ENCODE measurements around the gene DLGAP1.

DLGAP1 gene

DNA sequence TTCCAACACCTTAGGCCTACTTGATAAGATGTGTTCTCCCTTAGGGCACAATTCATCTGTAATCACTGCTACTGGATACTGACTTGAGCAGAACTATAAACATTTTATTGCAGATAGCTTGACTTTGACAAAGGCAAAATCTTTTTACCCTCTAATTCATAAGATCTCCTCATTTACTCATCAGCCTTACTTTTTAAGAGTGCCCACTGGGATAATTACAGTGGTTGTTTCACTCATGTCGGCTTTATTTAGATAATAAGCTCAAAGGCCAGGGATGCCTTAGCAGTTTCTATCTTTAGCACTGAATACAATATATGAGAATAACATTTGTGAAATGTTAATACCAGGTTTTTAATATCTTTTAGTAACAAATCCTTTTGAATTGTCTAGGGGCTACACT is 144.0 kb downstream of the DLGAP1 start:
- TF ChIP-seq, protein P1, sequence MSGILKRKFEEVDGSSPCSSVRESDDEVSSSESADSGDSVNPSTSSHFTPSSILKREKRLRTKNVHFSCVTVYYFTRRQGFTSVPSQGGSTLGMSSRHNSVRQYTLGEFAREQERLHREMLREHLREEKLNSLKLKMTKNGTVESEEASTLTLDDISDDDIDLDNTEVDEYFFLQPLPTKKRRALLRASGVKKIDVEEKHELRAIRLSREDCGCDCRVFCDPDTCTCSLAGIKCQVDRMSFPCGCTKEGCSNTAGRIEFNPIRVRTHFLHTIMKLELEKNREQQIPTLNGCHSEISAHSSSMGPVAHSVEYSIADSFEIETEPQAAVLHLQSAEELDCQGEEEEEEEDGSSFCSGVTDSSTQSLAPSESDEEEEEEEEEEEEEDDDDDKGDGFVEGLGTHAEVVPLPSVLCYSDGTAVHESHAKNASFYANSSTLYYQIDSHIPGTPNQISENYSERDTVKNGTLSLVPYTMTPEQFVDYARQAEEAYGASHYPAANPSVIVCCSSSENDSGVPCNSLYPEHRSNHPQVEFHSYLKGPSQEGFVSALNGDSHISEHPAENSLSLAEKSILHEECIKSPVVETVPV (CRISPR knock-in tag; IDR thresholded peaks at IDR 0.05): no peak
- TF ChIP-seq SNAI2 (CRISPR knock-in tag; IDR thresholded peaks at IDR 0.05) (no peak), ARNTL (CRISPR knock-in tag; IDR thresholded peaks at IDR 0.05; ENCODE audit: borderline replicate concordance, low read depth) (no peak), RARB (CRISPR knock-in tag; IDR thresholded peaks at IDR 0.05) (no peak), CSDC2 (CRISPR knock-in tag; IDR thresholded peaks at IDR 0.05) (no peak), ZFP30 (CRISPR knock-in tag; IDR thresholded peaks at IDR 0.05) (no peak), TCF4 (CRISPR knock-in tag; IDR thresholded peaks at IDR 0.05; ENCODE audit: borderline replicate concordance) (no peak), OSR1 (CRISPR knock-in tag; IDR thresholded peaks at IDR 0.05) (no peak), GLIS3 (CRISPR knock-in tag; IDR thresholded peaks at IDR 0.05) (no peak), BACH2 (CRISPR knock-in tag; IDR thresholded peaks at IDR 0.05; ENCODE audit: borderline replicate concordance) (no peak), ESRRG (CRISPR knock-in tag; IDR thresholded peaks at IDR 0.05) (no peak)
- TF ChIP-seq, protein P2, sequence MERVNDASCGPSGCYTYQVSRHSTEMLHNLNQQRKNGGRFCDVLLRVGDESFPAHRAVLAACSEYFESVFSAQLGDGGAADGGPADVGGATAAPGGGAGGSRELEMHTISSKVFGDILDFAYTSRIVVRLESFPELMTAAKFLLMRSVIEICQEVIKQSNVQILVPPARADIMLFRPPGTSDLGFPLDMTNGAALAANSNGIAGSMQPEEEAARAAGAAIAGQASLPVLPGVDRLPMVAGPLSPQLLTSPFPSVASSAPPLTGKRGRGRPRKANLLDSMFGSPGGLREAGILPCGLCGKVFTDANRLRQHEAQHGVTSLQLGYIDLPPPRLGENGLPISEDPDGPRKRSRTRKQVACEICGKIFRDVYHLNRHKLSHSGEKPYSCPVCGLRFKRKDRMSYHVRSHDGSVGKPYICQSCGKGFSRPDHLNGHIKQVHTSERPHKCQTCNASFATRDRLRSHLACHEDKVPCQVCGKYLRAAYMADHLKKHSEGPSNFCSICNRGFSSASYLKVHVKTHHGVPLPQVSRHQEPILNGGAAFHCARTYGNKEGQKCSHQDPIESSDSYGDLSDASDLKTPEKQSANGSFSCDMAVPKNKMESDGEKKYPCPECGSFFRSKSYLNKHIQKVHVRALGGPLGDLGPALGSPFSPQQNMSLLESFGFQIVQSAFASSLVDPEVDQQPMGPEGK (CRISPR knock-in tag; IDR thresholded peaks at IDR 0.05; ENCODE audit: borderline replicate concordance): no peak
- ATAC-seq: no peak

DNA sequence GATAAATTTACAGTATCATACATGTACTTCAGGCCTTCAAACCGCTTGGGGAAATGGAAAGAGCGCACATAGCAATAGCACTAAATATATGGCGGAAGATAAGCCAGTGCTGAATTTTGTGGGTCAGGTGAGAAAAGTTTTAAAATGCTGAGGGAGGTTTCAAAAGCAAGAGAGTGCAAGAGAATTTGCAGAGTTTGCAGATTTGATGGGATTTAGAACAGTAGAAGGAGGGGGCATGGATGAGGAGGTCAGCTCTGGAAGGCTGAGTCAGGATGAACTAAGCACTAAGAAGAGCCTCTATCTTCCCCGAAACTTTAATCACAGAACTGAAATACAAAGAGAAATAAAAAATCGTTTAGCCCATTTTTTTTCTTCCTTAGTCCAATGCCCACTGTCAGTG is 145.9 kb downstream of the DLGAP1 start:
- TF ChIP-seq SNAI2 (CRISPR knock-in tag; IDR thresholded peaks at IDR 0.05) (no peak), TCF4 (CRISPR knock-in tag; IDR thresholded peaks at IDR 0.05; ENCODE audit: borderline replicate concordance) (no peak), TSHZ2 (CRISPR knock-in tag; IDR thresholded peaks at IDR 0.05) (no peak)
- ATAC-seq: no peak

GRCh38 chr18:4308576-4308975 is 146.5 kb downstream of the DLGAP1 start:
- ATAC-seq: no peak
- TF ChIP-seq BACH2 (CRISPR knock-in tag; IDR thresholded peaks at IDR 0.05; ENCODE audit: borderline replicate concordance): no peak
- no peak for TF ChIP-seq ZNF70 (CRISPR knock-in tag; IDR thresholded peaks at IDR 0.05)
- TF ChIP-seq ZNF8 (CRISPR knock-in tag; IDR thresholded peaks at IDR 0.05): no peak
- TF ChIP-seq, protein P2 (CRISPR knock-in tag; IDR thresholded peaks at IDR 0.05; ENCODE audit: borderline replicate concordance): no peak
- no peak for TF ChIP-seq TSHZ2 (CRISPR knock-in tag; IDR thresholded peaks at IDR 0.05)
- no peak for TF ChIP-seq ISL1 (CRISPR knock-in tag; IDR thresholded peaks at IDR 0.05)
- TF ChIP-seq ZFP30 (CRISPR knock-in tag; IDR thresholded peaks at IDR 0.05): no peak
- no peak for TF ChIP-seq CREB5 (CRISPR knock-in tag; IDR thresholded peaks at IDR 0.05; ENCODE audit: low read depth)
- no peak for TF ChIP-seq PPARA (CRISPR knock-in tag; IDR thresholded peaks at IDR 0.05; ENCODE audit: borderline replicate concordance)
- no peak for TF ChIP-seq RARB (CRISPR knock-in tag; IDR thresholded peaks at IDR 0.05)
- TF ChIP-seq, protein P1 (CRISPR knock-in tag; IDR thresholded peaks at IDR 0.05): no peak

Measured in SK-N-SH treated with all-trans-retinoic acid at 6 μM for 48 hours (cell line).